HG03066 (cell line): ENCODE measurements around the gene COX8A.

Source experiments
- ATAC-seq: cut with Tn5 transposase; IDR thresholded peaks from one replicate; pipeline ENCODE4 v1.9.1; 2021; ENCODE audit warnings: low read depth; ENCODE audit not compliant: unreplicated experiment

The COX8A gene

GRCh38 chr11:64001484-64002420 is 27.3 kb downstream of the COX8A start:
- no peak for ATAC-seq

GRCh38 chr11:64003807-64004589 is 29.6 kb downstream of the COX8A start:
- no peak for ATAC-seq

- ATAC-seq = no peak
Observed at GRCh38 chr11:64004590-64004984, 30.2 kb downstream of the COX8A start.

- no peak for ATAC-seq
Observed at GRCh38 chr11:64005691-64006090, 31.3 kb downstream of the COX8A start.

- ATAC-seq = no peak
Observed at GRCh38 chr11:64006398-64006797, 32.0 kb downstream of the COX8A start.

GRCh38 chr11:64007160-64007628 is 32.8 kb downstream of the COX8A start:
- ATAC-seq = no peak

GRCh38 chr11:64007629-64008282 is 33.3 kb downstream of the COX8A start:
- no peak for ATAC-seq

GRCh38 chr11:64008283-64008913 is 34.0 kb downstream of the COX8A start:
- ATAC-seq = no peak

GRCh38 chr11:64008914-64009633 is 34.7 kb downstream of the COX8A start:
- no peak for ATAC-seq

- no peak for ATAC-seq
Observed at GRCh38 chr11:64009710-64010109, 35.3 kb downstream of the COX8A start.

GRCh38 chr11:64010783-64011182 is 36.4 kb downstream of the COX8A start:
- no peak for ATAC-seq

- ATAC-seq = no peak
Observed at GRCh38 chr11:64011371-64011770, 37.0 kb downstream of the COX8A start.

GRCh38 chr11:64013141-64013896 is 38.9 kb downstream of the COX8A start:
- no peak for ATAC-seq

- ATAC-seq = no peak
Observed at GRCh38 chr11:64014356-64014755, 39.9 kb downstream of the COX8A start.

- no peak for ATAC-seq
Observed at GRCh38 chr11:64015510-64015909, 41.1 kb downstream of the COX8A start.

GRCh38 chr11:64015935-64016845 is 41.8 kb downstream of the COX8A start:
- ATAC-seq = no peak

GRCh38 chr11:64017945-64018224 is 43.5 kb downstream of the COX8A start:
- ATAC-seq = no peak

GRCh38 chr11:64018310-64018709 is 43.9 kb downstream of the COX8A start:
- ATAC-seq = no peak
